Psoas muscle (tissue), 8 donors: ENCODE results near the gene FGGY. TPM values are rescaled to one million over a fixed set of nuclear protein-coding genes. Genes with fewer than 3 reads are reported as not detected.

ENCODE experiments used
- ATAC-seq, 4 donors: fragments of 200-7000 bp; cut with Tn5 transposase; one replicate each; pipeline ENCODE4 v1.9.1; 2020; ENCODE audit warnings: moderate library complexity in 3 of 4, mild to moderate bottlenecking in 2 of 4
- DNase-seq, 2 donors: peaks; one replicate each; pipeline ENCODE4 v3.0.0-alpha.2; 2020
- H3K27ac ChIP-seq: fragments of 200-600 bp; one replicate; pipeline ENCODE4 v1.8.0; 2022
- H3K27me3 ChIP-seq, 3 donors: fragments of 200-600 bp in 1 of 3; one replicate each; pipeline versions ENCODE4 v1.6.1 to v1.8.0; 2013 to 2022; ENCODE audit warnings: low read length in 2 of 3, mild to moderate bottlenecking in 2 of 3, moderate library complexity in 1 of 3; ENCODE audit not compliant: insufficient read depth in 3 of 3
- H3K36me3 ChIP-seq, 2 donors: fragments of 200-600 bp in 1 of 2; one replicate each; pipeline versions ENCODE4 v1.6.1 to v1.8.0; 2013 to 2022; ENCODE audit warnings: low read depth in 1 of 2, mild to moderate bottlenecking in 1 of 2, moderate library complexity in 1 of 2; ENCODE audit not compliant: insufficient read depth in 1 of 2
- H3K4me1 ChIP-seq: fragments of 200-600 bp; one replicate; pipeline ENCODE4 v1.8.0; 2022
- H3K4me3 ChIP-seq: fragments of 200-600 bp; one replicate; pipeline ENCODE4 v1.8.0; 2022; ENCODE audit warnings: mild to moderate bottlenecking
- H3K9me3 ChIP-seq: fragments of 200-600 bp; one replicate; pipeline ENCODE4 v1.8.0; 2022
- CTCF ChIP-seq: fragments of 200-600 bp; IDR thresholded peaks from one replicate; pipeline ENCODE4 v1.8.0; 2022; ENCODE audit warnings: antibody characterized with exemption
- WGBS, 3 donors: extraction: QIAGEN DNeasy Blood & Tissue Kit; methylation state at CpG; one replicate each; pipeline versions ENCODE4 v1.1.6 to v1.1.7; 2013; 5-methylcytosine and 5-hydroxymethylcytosine counted together
- intact Hi-C, 2 donors: fragments of 100-400 bp; cut with DNase I; formaldehyde crosslinking; loops; one replicate each; pipeline versions ENCODE4 v1.11.0 to v1.14.2; 2022
- polyA plus RNA-seq, 3 donors: library from polyadenylated mRNA; stranded (reverse); fragments of 200-250 nt; gene quantifications; one replicate each; pipeline ENCODE4 v1.2.3, GENCODE V29; 2013
- total RNA-seq, 4 donors: library from RNA; stranded (reverse); fragmentation: NEBNext Ultra II Directional in 2 of 4; extraction: Animal tissue kit (Norgen Biotek cat#: 25700) in 2 of 4; gene quantifications; one replicate each; pipeline versions ENCODE4 v1.2.1 to v1.2.4, GENCODE V29; 2021 to 2023
- donor health status: healthy with polysubstance abuse.
- donor health status: DM: no; HTN: no; CAD: no; lungs with moderate emphysema.
- donor health status: Bipolar disorder and iron deficiency.
- donor health status: healthy.
- donor health status: DM: yes; HTN: yes; CAD: no.
- donor health status: DM: no; HTN: no; CAD: no.
- donor health status: DM: no; HTN: no; CAD: no.
- donor health status: DM: yes; HTN: yes; CAD: no.

FGGY gene
- total and polyA plus RNA-seq, 7 donors: 11.9 to 72.2 (median 46.5) TPM

GRCh38 chr1:59684698-59685097 lies 387.8 kb downstream of the FGGY start:
- ATAC-seq (no peak), DNase-seq (no peak)
- Histone ChIP-seq H3K27ac (peak overlapping the region; percentile 96), H3K36me3 (no peaks in the 10 kb centered on the region), H3K4me1 (peaks cover 89% of the 10 kb centered on the region), H3K4me3 (no peak overlapping the region), H3K9me3 (no peaks in the 10 kb centered on the region), H3K27me3 (no peaks in the 10 kb centered on the region)
- no peak for TF ChIP-seq CTCF
- intact Hi-C loops: loop anchor here in 1 of 2 donors (5.0 to 10.0 kb wide), 3 partner anchors 82 to 710 kb away; no protein-coding TSS in a partner anchor
- WGBS, 3 donors: 89 to 95% (median 95%) methylated on average over 4 of the region's 4 CpGs

- no peaks in the 10 kb centered on the region for H3K27me3 ChIP-seq
- H3K27ac ChIP-seq: peak overlapping the region; percentile 96
- H3K4me1 ChIP-seq: peaks cover 90% of the 10 kb centered on the region
- H3K4me3 ChIP-seq: no peak overlapping the region
- ATAC-seq (no peak), DNase-seq (no peak)
- WGBS, 3 donors: 90 to 100% (median 94%) methylated on average over 3 of the region's 3 CpGs
- H3K36me3 ChIP-seq: no peaks in the 10 kb centered on the region
- H3K9me3 ChIP-seq: no peaks in the 10 kb centered on the region
- intact Hi-C loops: loop anchor here in 1 of 2 donors (10.0 kb wide), 2 partner anchors 160 to 710 kb away; no protein-coding TSS in a partner anchor
- no peak for TF ChIP-seq CTCF
These were observed 388.2 kb downstream of the FGGY start for GRCh38 chr1:59685101-59685500.

GRCh38 chr1:59685666-59686065 lies 388.8 kb downstream of the FGGY start:
- DNase-seq: no peak
- intact Hi-C loops: loop anchor here in 1 of 2 donors (10.0 kb wide), 2 partner anchors 161 to 711 kb away; no protein-coding TSS in a partner anchor
- 42 to 71% (median 50%) methylated on average over 2 of the region's 2 CpGs for WGBS, 3 donors
- Histone ChIP-seq H3K4me3 (no peak overlapping the region), H3K9me3 (no peaks in the 10 kb centered on the region), H3K36me3 (no peaks in the 10 kb centered on the region), H3K27ac (peak overlapping the region; percentile 96), H3K4me1 (peaks cover 90% of the 10 kb centered on the region), H3K27me3 (no peaks in the 10 kb centered on the region)
- no peak for ATAC-seq
- TF ChIP-seq CTCF: no peak

DNA sequence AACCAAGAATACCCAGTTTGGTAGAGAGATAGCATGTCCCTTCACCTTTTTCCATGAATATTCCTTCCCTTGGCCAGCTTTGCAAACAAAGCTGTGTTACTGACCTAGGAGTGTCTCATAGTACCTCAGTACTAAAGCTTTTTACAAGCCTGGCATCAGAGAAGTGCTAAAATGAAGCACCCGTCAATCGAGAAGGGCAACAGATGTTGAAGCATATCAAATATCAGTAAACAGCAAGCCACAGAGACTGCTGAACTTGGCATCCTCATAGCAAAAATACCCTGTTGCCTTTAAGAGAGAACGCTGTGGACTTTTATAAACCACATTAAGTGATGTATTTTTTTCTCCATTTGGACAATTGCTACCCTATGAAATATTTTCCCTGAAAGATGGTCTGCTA lies 389.3 kb downstream of the FGGY start:
- ATAC-seq: peak; percentile 69 to 77 (median 72)
- Histone ChIP-seq H3K27me3 (no peaks in the 10 kb centered on the region), H3K4me3 (peak overlapping the region; percentile 10), H3K27ac (peak overlapping the region; percentile 96), H3K9me3 (no peaks in the 10 kb centered on the region), H3K4me1 (peaks cover 90% of the 10 kb centered on the region), H3K36me3 (no peaks in the 10 kb centered on the region)
- DNase-seq: no peak
- TF ChIP-seq CTCF: no peak
- intact Hi-C loops: loop anchor here in 1 of 2 donors (10.0 kb wide), 2 partner anchors 161 to 711 kb away; no protein-coding TSS in a partner anchor
- WGBS, 3 donors: 20 to 29% (median 22%) methylated on average over 3 of the region's 3 CpGs

DNA sequence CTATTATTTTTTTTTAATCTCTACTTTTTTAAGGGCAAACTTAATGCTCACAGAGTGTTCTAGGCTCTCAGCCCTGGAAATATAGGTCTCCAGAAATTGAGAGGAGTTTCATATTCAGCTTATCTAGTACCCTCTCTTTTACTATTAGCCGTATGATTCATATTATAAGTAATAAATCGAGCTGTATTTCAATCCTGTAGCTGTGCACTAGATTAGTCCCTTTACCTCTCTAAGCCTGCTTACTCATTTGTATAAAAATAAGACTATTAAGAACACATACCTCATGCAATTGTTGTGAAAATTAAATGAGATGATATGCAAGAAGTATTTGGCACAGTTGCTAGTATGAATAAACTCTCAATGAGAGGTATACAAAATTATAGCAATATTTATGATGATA lies 389.7 kb downstream of the FGGY start:
- Histone ChIP-seq H3K36me3 (no peaks in the 10 kb centered on the region), H3K9me3 (no peaks in the 10 kb centered on the region), H3K4me3 (peak overlapping the region; percentile 10), H3K27me3 (no peaks in the 10 kb centered on the region), H3K27ac (peak overlapping the region; percentile 96), H3K4me1 (peaks cover 94% of the 10 kb centered on the region)
- TF ChIP-seq CTCF: no peak
- 36 to 43% (median 37%) methylated on average over 2 of the region's 2 CpGs for WGBS, 3 donors
- ATAC-seq: peak; percentile 9 to 52 (median 36)
- DNase-seq: no peak
- intact Hi-C loops: loop anchor here in 1 of 2 donors (10.0 kb wide), 2 partner anchors 162 to 712 kb away; no protein-coding TSS in a partner anchor
